HG03135 (cell line): Measurements from ENCODE around the gene THPO.

ENCODE experiments used
- ATAC-seq: cut with Tn5 transposase; IDR thresholded peaks from one replicate; pipeline ENCODE4 v1.9.1; 2021; ENCODE audit warnings: mild to moderate bottlenecking, moderate library complexity; ENCODE audit not compliant: unreplicated experiment

THPO gene

GRCh38 chr3:184377882-184378445 is at the start of gene THPO:
Gene THPO, minus strand, starts transcription at chr3:184378207. Its CDS starts 1,948 bp downstream, at chr3:184376259.
- no peak for ATAC-seq

GRCh38 chr3:184426691-184427141 is 48.7 kb upstream of the THPO start:
- no peak for ATAC-seq

- ATAC-seq = no peak
Observed at GRCh38 chr3:184423561-184423960, 45.6 kb upstream of the THPO start.

- no peak for ATAC-seq
Observed at GRCh38 chr3:184419171-184419570, 41.2 kb upstream of the THPO start.

GRCh38 chr3:184417619-184418327 is 39.8 kb upstream of the THPO start:
- ATAC-seq = no peak

GRCh38 chr3:184415203-184415490 is 37.1 kb upstream of the THPO start:
- ATAC-seq = no peak

GRCh38 chr3:184414418-184415202 is 36.6 kb upstream of the THPO start:
- no peak for ATAC-seq

GRCh38 chr3:184409946-184410500 is 32.0 kb upstream of the THPO start:
- no peak for ATAC-seq

GRCh38 chr3:184409331-184409926 is 31.4 kb upstream of the THPO start:
- no peak for ATAC-seq

- no peak for ATAC-seq
Observed at GRCh38 chr3:184405075-184406030, 27.3 kb upstream of the THPO start.

- no peak for ATAC-seq
Observed at GRCh38 chr3:184399410-184399809, 21.4 kb upstream of the THPO start.

- no peak for ATAC-seq
Observed at GRCh38 chr3:184395320-184395660, 17.3 kb upstream of the THPO start.

GRCh38 chr3:184391266-184391665 is 13.3 kb upstream of the THPO start:
- no peak for ATAC-seq

GRCh38 chr3:184389935-184390528 is 12.0 kb upstream of the THPO start:
- no peak for ATAC-seq

- no peak for ATAC-seq
Observed at GRCh38 chr3:184389384-184389783, 11.4 kb upstream of the THPO start.

GRCh38 chr3:184388936-184389230 is 10.9 kb upstream of the THPO start:
- no peak for ATAC-seq

GRCh38 chr3:184388164-184388935 is 10.3 kb upstream of the THPO start:
- ATAC-seq = no peak

- no peak for ATAC-seq
Observed at GRCh38 chr3:184387174-184387714, 9.2 kb upstream of the THPO start.
